COLO829 (cell line): ENCODE data around the gene PROC.
"Not testable (repeated sequence)": the region's sequence is repeated elsewhere in the genome, so short reads cannot be mapped to it uniquely, and the experiment has no call there.

Source experiments
- DNase-seq: peaks from one replicate; pipeline ENCODE4 v3.0.0; 2012; ENCODE audit warnings: low spot score

PROC gene

DNA sequence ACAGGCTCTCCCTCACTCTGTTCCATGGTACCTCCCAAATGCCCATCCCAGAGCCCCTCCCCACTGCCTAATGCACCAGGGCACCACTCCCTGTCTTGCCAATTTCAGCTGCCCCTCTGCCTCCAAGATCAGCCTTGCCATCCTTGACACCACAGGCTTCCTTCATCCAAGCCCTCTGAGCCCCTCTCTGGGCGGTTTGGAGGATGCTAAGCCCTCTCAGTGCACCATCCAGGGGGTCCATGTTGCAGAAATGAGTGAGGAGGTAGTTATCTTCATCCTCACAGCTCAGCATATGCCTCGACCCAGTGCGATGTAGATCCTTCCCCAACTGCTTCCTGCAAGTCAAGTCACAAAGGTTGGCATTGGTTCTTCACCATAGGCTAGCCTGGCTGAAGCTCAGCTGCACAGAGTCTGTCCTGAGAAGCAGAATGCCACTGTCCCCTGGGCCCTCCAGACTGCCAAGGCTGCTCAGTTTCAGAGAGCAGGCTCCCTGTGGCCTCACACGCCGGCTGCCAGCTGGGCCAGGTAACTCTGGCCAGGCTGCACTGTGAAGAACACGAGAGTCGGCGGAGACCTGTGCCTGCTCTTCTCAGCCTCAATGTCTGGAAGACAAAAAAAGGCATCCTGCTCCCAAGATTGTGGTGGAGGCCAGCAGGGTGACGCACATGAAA, 20.5 kb upstream of the PROC start:
- no peak for DNase-seq

GRCh38 chr2:127398239-127398590, 20.0 kb upstream of the PROC start:
- peak; percentile 94 for DNase-seq

DNA sequence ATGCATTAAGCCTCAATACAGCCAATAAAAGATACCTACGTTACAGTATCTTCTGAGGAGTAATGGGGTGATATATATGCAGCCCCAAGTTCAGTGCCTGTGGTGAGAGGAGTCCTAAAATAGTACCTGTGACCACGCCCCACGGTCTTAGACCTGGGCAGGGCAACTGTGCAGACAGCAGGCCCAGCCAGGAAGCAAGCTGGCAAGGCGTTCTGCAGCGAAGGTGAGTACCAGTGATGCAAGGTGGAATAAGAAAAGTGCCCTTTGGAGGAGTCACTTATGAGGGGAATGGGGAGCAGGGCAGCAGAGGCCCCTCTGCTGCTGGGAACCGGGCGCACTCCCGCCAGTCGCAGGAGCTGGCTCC, 17.7 kb upstream of the PROC start:
- DNase-seq = no peak

DNA sequence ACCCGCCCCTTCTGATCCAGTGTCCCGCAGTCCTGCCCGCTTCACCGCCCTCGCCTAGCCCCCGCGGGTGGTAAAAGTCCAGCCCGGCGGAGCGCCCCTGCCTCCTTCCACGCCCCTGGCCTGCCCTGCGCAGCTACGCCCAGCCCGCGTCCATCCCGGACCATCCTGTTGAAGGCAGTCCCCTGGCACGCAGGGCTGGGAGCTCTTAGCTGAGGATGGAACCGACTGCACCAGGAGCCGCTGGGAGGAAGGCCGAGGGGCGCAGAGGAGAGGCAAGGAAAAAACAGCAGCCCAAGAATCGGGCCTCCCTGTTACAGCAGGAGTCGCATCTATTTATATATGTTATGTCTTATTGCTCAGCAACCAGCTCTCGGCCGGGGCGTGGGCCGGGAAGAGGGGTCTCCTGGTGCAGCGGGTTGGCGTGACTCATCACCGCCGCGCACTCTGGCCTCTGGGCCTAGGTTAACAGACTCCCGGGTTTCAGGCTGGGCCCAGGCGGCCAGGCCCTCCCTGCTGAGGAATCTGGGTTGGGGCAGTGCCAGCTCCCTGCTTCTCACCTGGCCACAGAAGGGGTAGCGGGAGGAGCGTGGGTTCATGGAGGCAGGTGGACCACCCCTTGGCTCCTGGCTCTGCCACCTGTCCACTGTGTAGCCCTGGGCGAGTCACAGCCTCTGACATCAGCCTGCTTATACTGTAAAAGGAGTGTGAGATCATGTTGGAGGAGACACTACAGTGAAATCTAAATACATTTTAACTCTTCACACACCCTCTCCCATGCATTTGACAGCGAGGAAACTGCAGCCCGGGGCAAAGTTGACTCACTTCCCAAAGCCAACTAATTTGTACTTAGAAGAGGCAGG, 17.1 kb upstream of the PROC start:
- no peak for DNase-seq

DNA sequence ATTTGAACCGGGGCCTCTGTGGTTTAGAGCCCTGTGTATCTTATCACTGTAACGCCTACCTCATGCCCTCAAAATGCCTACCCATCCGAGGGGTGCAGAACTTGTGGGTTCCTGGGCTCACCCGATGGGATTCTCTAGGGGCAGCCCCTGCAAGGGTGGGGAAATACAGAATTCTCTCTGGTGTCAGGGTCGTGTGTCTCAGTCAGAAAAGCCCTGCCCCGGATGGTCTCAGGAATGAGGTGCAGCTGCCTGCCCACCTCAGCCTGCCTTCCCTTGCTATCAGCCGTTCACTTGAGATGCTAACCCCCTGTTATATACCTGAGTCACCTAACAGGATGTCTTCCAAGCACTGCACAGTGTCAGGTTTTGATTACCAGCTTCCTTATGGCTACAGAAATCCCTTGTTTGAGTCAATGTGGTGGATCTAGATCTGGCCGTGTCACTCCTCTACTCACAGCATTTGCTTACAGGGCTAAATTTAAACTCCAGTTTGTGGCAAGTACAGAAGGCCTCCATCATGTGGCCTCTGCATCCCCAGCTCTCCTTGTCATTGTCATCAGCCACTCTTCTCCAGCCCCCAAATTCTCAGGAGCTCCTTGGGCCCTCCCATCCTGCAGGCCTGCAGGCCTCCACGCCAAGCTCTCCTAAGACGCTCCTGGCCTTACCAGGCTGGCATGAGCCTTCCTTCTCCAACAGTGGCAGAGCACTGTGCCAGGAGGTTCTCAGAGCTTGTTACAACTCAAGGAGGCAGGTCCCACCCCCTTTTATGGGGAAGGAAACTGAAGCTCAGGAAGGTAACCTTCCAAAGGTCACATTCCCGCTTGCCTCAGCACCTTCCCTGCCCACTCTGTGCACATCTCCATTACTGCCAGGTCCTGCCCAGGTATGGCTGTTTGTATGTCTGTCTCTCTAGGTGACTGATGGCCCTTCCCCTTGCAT, 16.2 kb upstream of the PROC start:
- DNase-seq = no peak

GRCh38 chr2:127403460-127403859, 14.8 kb upstream of the PROC start:
- no peak for DNase-seq

- no peak for DNase-seq
Observed at GRCh38 chr2:127404466-127405254, 13.6 kb upstream of the PROC start.

DNA sequence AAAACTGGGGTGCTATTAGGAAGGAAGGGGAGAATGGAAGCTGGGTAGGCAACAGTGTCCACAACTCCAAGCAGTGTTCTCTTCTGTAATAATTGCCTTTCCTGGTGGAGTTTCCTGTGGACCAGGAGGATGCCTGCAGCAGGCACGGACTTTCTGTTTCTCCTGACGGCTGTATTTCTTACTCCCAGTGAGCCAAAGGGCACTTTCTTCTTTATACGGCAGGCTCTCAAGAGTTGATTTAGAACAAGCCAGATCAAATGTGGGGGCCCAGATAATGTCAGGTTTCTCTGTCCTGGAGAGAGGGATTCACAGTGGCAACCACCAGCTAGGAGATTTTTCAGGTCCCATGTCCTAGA, 13.0 kb upstream of the PROC start:
- no peak for DNase-seq

GRCh38 chr2:127406454-127406853, 11.8 kb upstream of the PROC start:
- no peak for DNase-seq

DNA sequence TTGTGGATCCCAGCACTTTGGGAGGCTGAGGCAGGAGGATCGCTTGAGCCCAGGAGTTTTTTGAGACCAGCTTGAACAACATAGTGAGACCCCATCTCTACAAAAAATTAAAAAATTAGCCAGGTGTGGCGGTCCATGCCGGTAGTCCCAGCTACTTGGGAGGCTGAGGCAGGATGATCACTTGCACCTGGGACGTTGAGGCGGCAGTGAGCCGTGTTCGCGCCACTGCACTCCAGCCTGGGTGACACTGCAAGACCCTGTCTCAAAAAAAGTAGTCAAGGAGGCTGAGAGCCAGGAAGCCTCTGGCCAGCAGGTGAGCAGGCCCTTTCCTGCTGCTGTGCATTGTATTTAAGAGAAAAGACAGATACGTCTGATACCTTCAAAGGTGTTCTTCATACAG, 11.1 kb upstream of the PROC start:
- DNase-seq = no peak

DNA sequence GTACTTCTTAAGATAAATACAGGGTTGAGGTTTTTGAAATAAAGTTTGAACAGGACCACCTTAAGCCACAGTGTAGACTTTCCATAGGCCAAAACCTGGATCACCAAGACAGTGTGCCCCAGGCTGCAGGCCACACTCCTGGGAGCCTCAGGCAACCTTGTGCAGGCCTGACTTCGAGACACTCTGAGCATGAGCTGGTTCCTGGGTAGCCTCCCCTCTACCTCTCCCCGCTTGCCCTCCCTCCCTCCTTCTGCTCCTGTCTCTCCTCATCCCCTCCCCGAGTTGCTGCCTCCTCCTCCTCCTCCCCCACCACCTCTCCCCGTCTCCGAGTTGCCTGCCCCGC, 10.6 kb upstream of the PROC start:
- no peak for DNase-seq

GRCh38 chr2:127408004-127408806, 10.0 kb upstream of the PROC start:
- DNase-seq = peak; percentile 82

DNA sequence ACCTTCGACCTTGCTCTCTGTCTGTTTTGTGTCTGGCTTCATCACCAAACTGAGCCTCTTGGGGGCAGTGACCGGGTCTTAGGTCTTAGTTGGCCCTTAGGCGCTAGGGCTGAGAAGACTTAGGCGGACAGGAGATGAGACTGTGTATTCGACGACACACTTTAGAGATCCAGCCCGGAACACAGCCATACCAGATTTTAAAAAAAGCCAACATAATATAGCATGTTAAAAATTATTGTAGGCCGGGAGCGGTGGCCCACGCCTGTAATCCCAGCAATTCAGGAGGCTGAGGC, 9.5 kb upstream of the PROC start:
- no peak for DNase-seq

GRCh38 chr2:127409716-127410115, 8.5 kb upstream of the PROC start:
- not testable (repeated sequence) for DNase-seq

- peak; percentile 43 for DNase-seq
Observed at GRCh38 chr2:127410871-127411652, 7.2 kb upstream of the PROC start.

DNA sequence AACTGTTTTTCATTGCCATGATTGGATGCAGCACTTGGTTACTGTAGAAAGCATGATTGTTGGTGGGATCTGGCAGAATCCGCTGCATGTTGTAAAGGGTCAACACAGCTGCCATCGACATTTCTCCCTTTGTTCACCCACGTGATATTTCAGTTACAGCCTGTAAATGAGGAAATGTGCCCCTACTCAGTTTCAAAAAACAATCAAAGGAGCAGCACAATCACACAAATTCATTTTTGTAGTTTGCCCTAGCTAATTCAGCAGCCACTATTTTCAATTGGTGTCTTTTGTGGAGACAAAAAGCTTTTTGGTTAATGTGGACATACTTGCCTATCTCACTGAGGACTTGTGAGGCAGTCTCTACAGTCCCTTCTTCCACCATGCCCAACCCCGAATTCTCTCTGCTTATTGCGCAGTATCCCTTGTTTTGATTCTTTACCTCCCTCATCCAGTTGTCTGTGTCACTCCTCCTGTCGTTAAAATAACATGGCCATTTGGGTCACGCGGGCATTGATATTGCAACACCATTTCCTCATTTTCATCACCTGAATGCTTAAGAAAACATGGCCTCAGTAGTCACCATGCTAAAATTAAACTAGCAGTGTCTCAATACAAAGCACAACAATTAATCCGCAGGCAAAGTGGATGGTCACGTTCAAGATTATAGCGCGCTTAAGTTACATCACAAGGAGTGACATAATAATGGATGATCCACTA, 6.4 kb upstream of the PROC start:
- no peak for DNase-seq

GRCh38 chr2:127413200-127413599, 5.0 kb upstream of the PROC start:
- DNase-seq = no peak

- DNase-seq = no peak
Observed at GRCh38 chr2:127413782-127414637, 4.2 kb upstream of the PROC start.
